Activated naive CD4-positive, alpha-beta T cell treated with anti-CD3 and anti-CD28 coated beads for 36 hours (primary cell): ENCODE data around the gene MEIS1. TPM values are rescaled to one million over a fixed set of nuclear protein-coding genes. Genes with fewer than 3 reads are reported as not detected.
"Not testable (repeated sequence)": the region's sequence is repeated elsewhere in the genome, so short reads cannot be mapped to it uniquely, and the experiment has no call there.

ENCODE experiments used
- CTCF ChIA-PET: fragments of 350-600 bp; sonication (Branson Sonifier 250); formaldehyde crosslinking; loops from one replicate; lab custom pipeline; 2021; ENCODE audit warnings: antibody characterized with exemption; lab: Charles Lee
- DNase-seq: peaks from one replicate; pipeline ENCODE4 v3.0.0-alpha.2; 2020
- H3K27ac Mint-ChIP-seq: one replicate; pipeline ENCODE4 v1.8.0; 2021; ENCODE audit warnings: mild to moderate bottlenecking, mixed read lengths
- H3K27me3 Mint-ChIP-seq: one replicate; pipeline ENCODE4 v1.8.0; 2021; ENCODE audit warnings: low read depth, mixed read lengths
- H3K36me3 Mint-ChIP-seq: one replicate; pipeline ENCODE4 v1.8.0; 2021; ENCODE audit warnings: low read depth, mixed read lengths
- H3K4me1 Mint-ChIP-seq: one replicate; pipeline ENCODE4 v1.8.0; 2021; ENCODE audit warnings: low read depth, mixed read lengths
- H3K4me3 Mint-ChIP-seq: one replicate; pipeline ENCODE4 v1.8.0; 2021; ENCODE audit warnings: mild to moderate bottlenecking, moderate library complexity, mixed read lengths
- H3K9me3 Mint-ChIP-seq: one replicate; pipeline ENCODE4 v1.8.0; 2021; ENCODE audit warnings: mixed read lengths
- intact Hi-C: fragments of 100-400 bp; cut with micrococcal nuclease; formaldehyde crosslinking; loops from one replicate; pipeline ENCODE4 v1.15.1; 2023
- total RNA-seq, 2 experiments: library from RNA; stranded (reverse); gene quantifications; one replicate each; pipeline ENCODE4 v1.2.3, GENCODE V29; 2021

Gene MEIS1
- total RNA-seq, 2 experiments from 2014 or later, result not detected

DNA sequence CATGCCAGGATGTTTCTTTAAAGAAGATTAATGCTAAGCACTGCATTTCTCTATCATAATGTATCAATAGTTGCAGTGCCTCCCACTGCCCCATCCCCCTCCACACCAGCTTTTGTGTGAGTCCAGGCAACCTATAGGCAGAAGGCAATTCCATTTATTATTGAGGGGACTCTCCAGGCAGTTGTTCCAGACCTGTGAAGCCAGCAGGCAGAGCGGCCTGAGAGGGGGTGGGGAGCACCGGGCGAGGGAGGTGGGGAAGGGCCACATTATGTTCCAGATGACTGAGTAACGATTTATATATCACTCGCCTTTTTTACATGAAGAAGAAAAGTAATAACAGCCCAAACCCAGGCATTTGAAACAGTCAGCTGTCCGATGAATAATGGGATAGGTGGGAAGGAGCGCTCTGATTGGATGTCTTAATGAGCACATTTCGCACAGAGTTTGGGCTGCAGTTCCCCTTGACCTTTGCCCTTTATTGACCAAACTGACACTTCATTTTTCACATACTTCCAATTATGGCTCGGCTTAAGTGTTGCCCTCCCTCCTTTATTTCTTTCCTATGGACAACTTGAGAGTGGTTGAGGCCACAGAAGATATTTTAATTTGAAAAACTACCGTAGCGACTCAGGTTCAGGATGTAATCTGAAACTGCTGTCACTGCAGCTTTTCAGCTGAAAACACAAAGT lies 34.4 kb downstream of the MEIS1 start:
- intact Hi-C loops, result no loop called here
- DNase-seq, result no peak
- H3K4me1 Mint-ChIP-seq, result no peaks in the 10 kb centered on the region
- no peaks in the 10 kb centered on the region for H3K36me3 Mint-ChIP-seq
- CTCF ChIA-PET, result no interaction called here
- no peak overlapping the region for H3K27ac Mint-ChIP-seq
- H3K27me3 Mint-ChIP-seq, result no peaks in the 10 kb centered on the region
- H3K4me3 Mint-ChIP-seq, result no peak overlapping the region
- H3K9me3 Mint-ChIP-seq, result no peaks in the 10 kb centered on the region

DNA sequence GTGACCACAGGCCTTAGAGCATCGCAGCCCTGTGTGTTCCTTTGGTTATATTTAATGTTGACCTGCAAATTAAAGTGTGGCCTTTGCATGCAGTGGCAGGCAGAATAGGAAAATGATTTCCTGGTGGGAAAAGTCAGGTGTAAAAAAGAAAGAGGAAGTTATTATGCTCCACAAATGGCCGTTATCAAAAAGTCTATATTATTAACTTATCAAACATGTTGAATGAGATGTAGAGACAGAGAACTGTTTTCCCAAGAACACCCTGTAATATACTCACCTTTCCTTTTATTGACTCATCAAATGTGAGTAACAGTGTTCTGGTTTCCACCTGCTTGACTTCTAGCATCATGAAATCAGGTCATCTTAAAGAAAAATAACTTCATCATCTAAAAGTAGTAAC lies 35.3 kb downstream of the MEIS1 start:
- Mint-ChIP-seq H3K4me3 (no peak overlapping the region), H3K36me3 (no peaks in the 10 kb centered on the region), H3K4me1 (no peaks in the 10 kb centered on the region), H3K27ac (no peak overlapping the region), H3K9me3 (no peaks in the 10 kb centered on the region), H3K27me3 (no peaks in the 10 kb centered on the region)
- CTCF ChIA-PET, result no interaction called here
- DNase-seq, result no peak
- intact Hi-C loops, result no loop called here

DNA sequence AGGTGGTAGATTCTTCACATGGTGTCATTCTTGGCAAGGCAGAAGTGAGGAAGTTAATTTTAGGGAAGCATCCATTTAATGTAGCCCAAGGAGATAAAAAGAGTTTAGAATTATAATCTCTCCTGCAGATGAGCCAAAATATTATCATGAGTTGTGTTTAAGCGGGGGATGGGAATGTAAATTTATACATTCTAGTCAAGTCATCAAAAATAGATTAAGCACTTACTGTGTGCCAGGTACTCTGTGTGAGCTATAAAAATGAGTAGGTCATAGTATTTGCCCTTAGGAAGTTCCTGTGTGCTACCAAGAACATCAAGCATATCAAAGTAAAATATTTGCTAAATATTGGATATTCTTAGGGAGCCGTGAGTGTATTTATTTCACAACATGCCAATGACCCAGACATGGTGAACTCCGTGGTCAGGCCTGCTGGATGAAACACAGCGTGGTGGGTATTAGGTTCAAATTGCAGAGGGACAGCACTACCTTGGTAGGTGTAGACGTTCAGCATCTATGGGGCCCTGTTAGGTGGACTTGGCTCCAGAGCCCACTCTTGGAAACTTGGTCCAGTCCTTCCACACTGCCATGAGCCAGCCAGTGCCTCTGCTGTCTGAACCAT lies 37.4 kb downstream of the MEIS1 start:
- no peaks in the 10 kb centered on the region for H3K36me3 Mint-ChIP-seq
- no peak overlapping the region for H3K27ac Mint-ChIP-seq
- H3K27me3 Mint-ChIP-seq, result no peaks in the 10 kb centered on the region
- no peaks in the 10 kb centered on the region for H3K9me3 Mint-ChIP-seq
- intact Hi-C loops, result no loop called here
- no peak overlapping the region for H3K4me3 Mint-ChIP-seq
- H3K4me1 Mint-ChIP-seq, result no peaks in the 10 kb centered on the region
- DNase-seq, result no peak
- CTCF ChIA-PET, result no interaction called here

DNA sequence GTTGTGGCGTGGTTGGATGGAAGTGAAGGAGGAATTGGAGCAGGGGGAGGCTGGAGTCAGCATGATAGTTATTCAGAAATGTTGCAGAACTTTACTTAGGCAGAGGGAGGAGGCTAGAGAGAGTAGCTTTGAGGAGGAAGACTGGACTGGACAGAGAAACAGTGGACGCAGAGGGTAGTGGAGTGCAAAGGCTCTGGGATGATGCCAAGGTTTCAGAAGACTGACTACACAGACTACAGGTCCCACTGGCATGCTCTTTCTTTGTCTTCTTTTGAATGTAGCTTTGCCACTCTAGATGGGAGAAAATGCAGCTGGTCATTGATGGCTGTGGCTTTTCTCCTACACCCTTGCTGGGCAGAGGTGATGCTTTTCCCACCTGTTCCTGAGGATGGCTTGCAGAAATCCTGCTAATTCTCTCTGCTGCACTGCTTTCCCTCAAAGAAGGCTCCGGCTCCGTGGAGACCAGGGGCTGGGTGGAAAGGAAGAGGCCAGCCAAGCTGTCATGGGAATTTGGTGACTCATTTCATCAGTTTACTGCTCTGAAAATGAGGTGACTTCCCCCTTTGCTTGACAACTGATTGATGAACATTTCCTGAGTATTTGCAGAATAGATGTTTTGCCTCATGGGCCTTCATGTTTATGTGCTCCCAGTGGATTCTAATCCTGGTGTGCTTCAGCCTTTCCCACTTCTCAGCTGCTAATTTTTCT lies 42.4 kb downstream of the MEIS1 start:
- Mint-ChIP-seq H3K4me3 (no peak overlapping the region), H3K9me3 (no peaks in the 10 kb centered on the region), H3K27me3 (no peaks in the 10 kb centered on the region), H3K36me3 (no peaks in the 10 kb centered on the region), H3K27ac (no peak overlapping the region), H3K4me1 (no peaks in the 10 kb centered on the region)
- intact Hi-C loops, result no loop called here
- no peak for DNase-seq
- CTCF ChIA-PET, result no interaction called here

DNA sequence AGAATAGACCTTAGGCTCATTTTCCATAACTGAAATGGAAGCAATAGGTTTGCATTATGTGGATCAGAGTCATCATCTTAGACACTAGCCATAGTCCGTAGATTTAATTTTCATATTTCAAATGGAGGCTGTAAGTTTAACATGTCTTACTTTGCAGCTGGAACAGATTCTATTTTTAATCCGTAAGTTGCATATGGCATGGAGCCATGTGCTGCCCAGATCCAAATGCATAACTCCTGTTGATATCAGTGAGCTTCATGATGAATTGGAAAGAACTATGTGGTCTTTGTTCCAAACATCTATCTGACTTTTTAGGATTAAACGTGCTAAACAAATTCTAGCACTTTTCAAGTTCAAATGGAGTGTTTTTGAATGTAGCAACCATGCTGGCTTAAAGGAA lies 43.4 kb downstream of the MEIS1 start:
- CTCF ChIA-PET, result no interaction called here
- Mint-ChIP-seq H3K36me3 (no peaks in the 10 kb centered on the region), H3K9me3 (no peaks in the 10 kb centered on the region), H3K27me3 (no peaks in the 10 kb centered on the region), H3K27ac (no peak overlapping the region), H3K4me3 (no peak overlapping the region), H3K4me1 (no peaks in the 10 kb centered on the region)
- intact Hi-C loops, result no loop called here
- DNase-seq, result no peak

DNA sequence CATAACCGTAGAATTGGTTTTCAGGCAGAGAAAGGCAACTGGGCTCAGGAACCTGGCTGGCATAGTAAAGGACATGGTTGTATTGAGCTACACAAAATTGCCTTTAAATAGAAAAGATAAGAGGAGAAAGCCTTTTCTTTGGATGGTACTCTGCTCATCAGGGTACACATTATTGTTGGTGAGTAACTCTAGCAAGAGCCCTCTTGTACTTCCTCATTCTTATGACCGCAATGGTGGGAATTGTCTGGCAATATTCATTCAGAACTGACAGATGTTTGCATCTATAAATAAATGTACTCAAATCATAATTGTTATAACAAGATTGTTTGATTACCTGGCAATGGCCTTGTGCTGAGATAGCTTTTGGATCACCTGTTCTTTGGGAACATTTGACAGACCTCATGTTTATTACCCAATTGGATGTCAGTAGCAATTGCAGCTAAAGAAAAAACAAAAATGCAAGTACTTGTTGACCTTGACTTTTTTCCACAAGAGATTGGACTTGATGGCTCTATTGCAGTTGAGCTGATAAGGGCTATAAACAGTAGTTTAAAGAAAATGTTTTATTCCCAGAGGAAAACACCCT lies 43.9 kb downstream of the MEIS1 start:
- Mint-ChIP-seq H3K27me3 (no peaks in the 10 kb centered on the region), H3K4me1 (no peaks in the 10 kb centered on the region), H3K27ac (no peak overlapping the region), H3K9me3 (no peaks in the 10 kb centered on the region), H3K4me3 (no peak overlapping the region), H3K36me3 (no peaks in the 10 kb centered on the region)
- CTCF ChIA-PET, result no interaction called here
- DNase-seq, result no peak
- intact Hi-C loops, result no loop called here

DNA sequence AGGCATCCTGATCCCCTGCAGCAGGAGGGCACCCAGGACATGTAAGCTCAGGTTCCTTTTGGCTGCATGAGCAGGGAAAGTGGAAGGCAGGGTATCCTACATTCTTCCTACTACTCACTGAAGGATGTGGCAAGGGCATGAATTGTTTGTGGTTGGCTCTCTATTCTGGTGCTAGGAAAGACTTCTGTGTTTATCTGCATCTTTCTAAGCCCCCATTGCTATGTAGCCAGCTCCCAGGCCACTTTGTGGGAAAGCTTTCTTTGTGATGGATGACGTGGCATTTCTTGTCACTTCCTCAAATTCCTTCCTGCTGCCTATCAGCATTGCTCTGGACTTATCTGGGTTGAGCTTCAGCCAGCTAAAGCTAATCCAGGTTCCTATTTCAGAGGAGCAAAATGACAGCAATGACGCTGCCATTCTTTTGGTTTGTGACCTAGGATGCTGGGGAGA lies 46.2 kb downstream of the MEIS1 start:
- no peaks in the 10 kb centered on the region for H3K4me1 Mint-ChIP-seq
- H3K36me3 Mint-ChIP-seq, result no peaks in the 10 kb centered on the region
- intact Hi-C loops, result no loop called here
- no peak overlapping the region for H3K27ac Mint-ChIP-seq
- no peaks in the 10 kb centered on the region for H3K27me3 Mint-ChIP-seq
- no peak for DNase-seq
- CTCF ChIA-PET, result no interaction called here
- H3K9me3 Mint-ChIP-seq, result no peaks in the 10 kb centered on the region
- no peak overlapping the region for H3K4me3 Mint-ChIP-seq

DNA sequence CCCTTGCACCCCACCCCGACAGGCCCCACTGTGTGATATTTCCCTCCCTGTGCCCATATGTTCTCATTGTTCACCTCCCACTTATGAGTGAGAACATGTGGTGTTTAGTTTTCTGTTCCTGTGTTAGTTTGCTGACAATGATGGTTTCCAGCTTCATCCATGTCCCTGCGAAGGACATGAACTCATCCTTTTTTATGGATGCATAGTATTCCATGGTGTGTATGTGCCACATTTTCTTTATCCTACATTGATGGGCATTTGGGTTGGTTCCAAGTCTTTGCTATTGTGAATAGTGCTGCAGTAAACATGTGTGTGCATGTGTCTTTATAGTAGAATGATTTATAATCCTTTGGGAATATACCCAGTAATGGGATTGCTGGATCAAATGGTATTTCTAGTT lies 50.3 kb downstream of the MEIS1 start:
- H3K4me1 Mint-ChIP-seq, H3K4me3 Mint-ChIP-seq, intact Hi-C loops, H3K9me3 Mint-ChIP-seq, H3K27me3 Mint-ChIP-seq, CTCF ChIA-PET, H3K36me3 Mint-ChIP-seq, DNase-seq, H3K27ac Mint-ChIP-seq: not testable (repeated sequence)

DNA sequence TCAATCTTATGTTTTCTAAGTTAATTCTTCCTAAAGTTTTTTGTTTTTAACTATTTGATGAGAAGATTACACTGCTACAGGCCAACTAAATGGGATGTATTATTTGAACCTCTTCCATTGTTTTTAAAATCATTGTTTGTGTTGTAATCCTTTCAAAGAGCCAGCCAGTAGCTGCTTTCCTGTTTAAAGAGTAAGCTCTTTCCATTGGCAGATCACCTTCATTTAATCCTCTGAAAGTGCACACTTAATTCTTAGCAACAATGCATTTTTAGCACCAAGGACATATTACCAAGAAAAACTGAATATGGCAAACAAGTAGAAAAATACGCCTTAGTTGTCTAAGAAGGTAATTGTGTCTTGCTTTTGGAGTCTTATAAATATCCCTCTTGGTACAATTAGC lies 54.0 kb downstream of the MEIS1 start:
- Mint-ChIP-seq H3K9me3 (peaks cover 2% of the 10 kb centered on the region), H3K4me1 (no peaks in the 10 kb centered on the region), H3K36me3 (no peaks in the 10 kb centered on the region), H3K27ac (no peak overlapping the region), H3K4me3 (no peak overlapping the region), H3K27me3 (no peaks in the 10 kb centered on the region)
- intact Hi-C loops, result no loop called here
- CTCF ChIA-PET, result no interaction called here
- no peak for DNase-seq

DNA sequence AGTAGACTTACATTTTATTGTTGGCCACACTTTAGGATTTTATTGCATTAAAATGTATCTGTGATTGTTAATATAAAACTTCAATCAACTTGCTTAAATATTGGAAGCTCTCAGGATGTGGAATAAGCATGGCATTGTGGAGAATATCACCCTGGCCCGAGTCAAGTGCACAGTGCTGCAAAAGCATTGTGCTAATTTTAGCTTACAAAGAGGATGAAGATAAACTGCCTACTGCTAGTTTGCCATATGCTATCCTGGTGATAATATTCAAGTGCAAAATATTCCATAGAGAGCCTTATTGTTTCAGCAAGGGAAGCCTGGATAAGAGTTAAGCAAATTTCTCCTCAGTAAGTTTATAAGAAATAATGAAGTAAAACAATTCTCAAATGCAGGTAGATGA lies 54.5 kb downstream of the MEIS1 start:
- DNase-seq, result no peak
- H3K4me1 Mint-ChIP-seq, result no peaks in the 10 kb centered on the region
- H3K27me3 Mint-ChIP-seq, result no peaks in the 10 kb centered on the region
- peaks cover 2% of the 10 kb centered on the region for H3K9me3 Mint-ChIP-seq
- H3K4me3 Mint-ChIP-seq, result no peak overlapping the region
- CTCF ChIA-PET, result no interaction called here
- no peak overlapping the region for H3K27ac Mint-ChIP-seq
- H3K36me3 Mint-ChIP-seq, result no peaks in the 10 kb centered on the region
- intact Hi-C loops, result no loop called here

DNA sequence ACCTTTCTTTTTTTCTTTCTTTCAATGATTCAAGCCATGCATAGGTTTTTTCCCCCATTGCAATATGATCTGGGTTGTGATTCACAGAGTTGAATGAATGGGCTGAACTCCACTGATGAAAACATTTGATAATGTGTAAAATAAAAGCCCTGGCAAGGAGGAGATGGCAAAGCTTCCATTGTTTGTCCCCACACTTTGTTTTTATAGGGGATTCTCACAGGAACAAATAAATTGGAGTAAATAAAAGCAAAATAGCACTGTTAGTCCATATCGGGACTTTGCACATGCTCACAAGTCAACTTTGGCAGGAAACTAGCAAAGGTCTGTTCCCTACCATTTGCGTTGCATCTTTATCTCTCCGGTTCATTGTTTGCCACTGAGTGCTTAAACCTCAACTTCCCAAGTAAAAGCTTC lies 55.7 kb downstream of the MEIS1 start:
- no peaks in the 10 kb centered on the region for H3K27me3 Mint-ChIP-seq
- H3K4me3 Mint-ChIP-seq, result no peak overlapping the region
- CTCF ChIA-PET, result no interaction called here
- no peaks in the 10 kb centered on the region for H3K36me3 Mint-ChIP-seq
- peaks cover 2% of the 10 kb centered on the region for H3K9me3 Mint-ChIP-seq
- intact Hi-C loops, result no loop called here
- no peak for DNase-seq
- no peaks in the 10 kb centered on the region for H3K4me1 Mint-ChIP-seq
- H3K27ac Mint-ChIP-seq, result no peak overlapping the region

DNA sequence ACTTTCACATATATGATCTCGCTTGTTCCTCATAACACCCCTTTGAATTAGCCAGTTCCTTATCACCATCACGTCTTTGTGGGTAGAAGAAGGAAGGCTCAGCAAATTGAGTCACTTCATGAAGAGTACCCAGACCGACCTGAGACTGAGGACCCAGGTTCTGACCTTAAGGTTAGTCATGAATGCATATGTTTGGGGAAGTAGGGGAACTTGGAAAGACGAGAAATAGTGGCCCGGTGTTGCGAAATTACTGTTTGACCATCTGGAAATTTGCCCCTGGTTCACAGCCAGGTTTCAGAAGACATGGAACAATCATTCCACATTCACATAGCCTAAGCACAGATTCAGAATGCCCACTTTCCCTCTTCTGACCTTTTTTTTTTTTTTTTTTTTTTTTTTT lies 59.8 kb downstream of the MEIS1 start:
- CTCF ChIA-PET, result no interaction called here
- no peaks in the 10 kb centered on the region for H3K36me3 Mint-ChIP-seq
- no peak for DNase-seq
- no peak overlapping the region for H3K27ac Mint-ChIP-seq
- intact Hi-C loops, result no loop called here
- no peaks in the 10 kb centered on the region for H3K4me1 Mint-ChIP-seq
- H3K9me3 Mint-ChIP-seq, result no peaks in the 10 kb centered on the region
- H3K27me3 Mint-ChIP-seq, result peaks cover 1% of the 10 kb centered on the region
- H3K4me3 Mint-ChIP-seq, result no peak overlapping the region
